Astrocyte (in vitro differentiated cells and primary cell): Measurements from ENCODE around the gene FSD1. TPM values are rescaled to one million over a fixed set of nuclear protein-coding genes. Genes with fewer than 3 reads are reported as not detected.

Experiments
- DNase-seq: peaks from one replicate; pipeline ENCODE4 v3.0.0-alpha.2; 2010; ENCODE audit warnings: low read depth
- FAIRE-seq: peaks from 2 replicates; lab custom pipeline; 2011; peaks lifted over from hg19 to GRCh38; lab: Jason Lieb, UNC
- H2AFZ ChIP-seq: 2 replicates; pipeline ENCODE4 v1.6.0; 2012; ENCODE audit warnings: low read depth, low read length, inconsistent platforms
- H3K27ac ChIP-seq: 2 replicates; pipeline ENCODE4 v1.5.1; 2011; ENCODE audit warnings: low read depth, low read length, inconsistent platforms
- H3K27me3 ChIP-seq: 2 replicates; pipeline ENCODE4 v1.6.0; 2011; ENCODE audit warnings: low read length, inconsistent platforms; ENCODE audit not compliant: insufficient read depth
- H3K36me3 ChIP-seq: 2 replicates; pipeline ENCODE4 v1.5.1; 2011; ENCODE audit warnings: low read length, inconsistent platforms; ENCODE audit not compliant: insufficient read depth
- H3K4me1 ChIP-seq: 2 replicates; pipeline ENCODE4 v1.5.1; 2011; ENCODE audit warnings: low read length, inconsistent platforms; ENCODE audit not compliant: insufficient read depth
- H3K4me2 ChIP-seq: 2 replicates; pipeline ENCODE4 v1.6.0; 2012; ENCODE audit warnings: low read length, inconsistent platforms
- H3K4me3 ChIP-seq: 2 replicates; pipeline ENCODE4 v1.5.1; 2011; ENCODE audit warnings: low read depth, mild to moderate bottlenecking, low read length, inconsistent platforms; ENCODE audit not compliant: insufficient read depth
- H3K79me2 ChIP-seq: 2 replicates; pipeline ENCODE4 v1.6.0; 2012; ENCODE audit warnings: mild to moderate bottlenecking, low read length, inconsistent platforms; ENCODE audit not compliant: insufficient read depth
- H3K9ac ChIP-seq: 2 replicates; pipeline ENCODE4 v1.6.0; 2012; ENCODE audit warnings: mild to moderate bottlenecking, low read length, inconsistent platforms
- H3K9me3 ChIP-seq: 2 replicates; pipeline ENCODE4 v1.5.1; 2012; ENCODE audit warnings: low read depth, mild to moderate bottlenecking, low read length, inconsistent platforms; ENCODE audit not compliant: insufficient read depth
- H4K20me1 ChIP-seq: 2 replicates; pipeline ENCODE4 v1.6.0; 2012; ENCODE audit warnings: low read length, inconsistent platforms; ENCODE audit not compliant: insufficient read depth
- H3K27ac Mint-ChIP-seq: one replicate; pipeline ENCODE4 v1.8.0; 2021; ENCODE audit warnings: mild to moderate bottlenecking, mixed read lengths; ENCODE audit not compliant: unreplicated experiment
- H3K27me3 Mint-ChIP-seq: one replicate; pipeline ENCODE4 v1.8.0; 2021; ENCODE audit warnings: low read depth, mixed read lengths; ENCODE audit not compliant: unreplicated experiment
- H3K36me3 Mint-ChIP-seq: one replicate; pipeline ENCODE4 v1.8.0; 2021; ENCODE audit warnings: low read depth, mixed read lengths; ENCODE audit not compliant: unreplicated experiment
- H3K4me1 Mint-ChIP-seq: one replicate; pipeline ENCODE4 v1.8.0; 2021; ENCODE audit warnings: low read depth, mixed read lengths; ENCODE audit not compliant: unreplicated experiment
- H3K4me3 Mint-ChIP-seq: one replicate; pipeline ENCODE4 v1.8.0; 2021; ENCODE audit warnings: mild to moderate bottlenecking, moderate library complexity, mixed read lengths; ENCODE audit not compliant: unreplicated experiment
- H3K9me3 Mint-ChIP-seq: one replicate; pipeline ENCODE4 v1.8.0; 2021; ENCODE audit warnings: mild to moderate bottlenecking, mixed read lengths; ENCODE audit not compliant: unreplicated experiment
- CTCF ChIP-seq: IDR thresholded peaks from 2 replicates; pipeline ENCODE4 v1.5.1; 2011; ENCODE audit warnings: low read depth, mild to moderate bottlenecking, inconsistent platforms, low read length, moderate library complexity; ENCODE audit not compliant: insufficient read depth
- EZH2 ChIP-seq: IDR thresholded peaks from 2 replicates; pipeline ENCODE4 v1.6.1; 2012; ENCODE audit warnings: mild to moderate bottlenecking, low read length, inconsistent platforms; ENCODE audit not compliant: insufficient read depth
- total RNA-seq: library from RNA; stranded (reverse); gene quantifications from 2 replicates; pipeline ENCODE4 v1.2.1, GENCODE V29; 2021

FSD1 gene
- total RNA-seq, 1 donor from 2014 or later: 15.1 TPM

- no peaks in the 10 kb centered on the region for H3K36me3 ChIP-seq
- DNase-seq (no peak), FAIRE-seq (no peak)
- no peak overlapping the region for H3K4me2 ChIP-seq
- H4K20me1 ChIP-seq: no peaks in the 10 kb centered on the region
- H3K27ac Mint-ChIP-seq: no peak overlapping the region
- peaks cover 17% of the 10 kb centered on the region for H3K36me3 Mint-ChIP-seq
- no peak overlapping the region for H3K27ac ChIP-seq
- H3K9me3 Mint-ChIP-seq: peaks cover 19% of the 10 kb centered on the region
- no peaks in the 10 kb centered on the region for H3K4me1 ChIP-seq
- no peak overlapping the region for H3K9ac ChIP-seq
- no peaks in the 10 kb centered on the region for H3K27me3 ChIP-seq
- H3K4me3 Mint-ChIP-seq: no peak overlapping the region
- H3K4me3 ChIP-seq: no peak overlapping the region
- peaks cover 2% of the 10 kb centered on the region for H3K27me3 Mint-ChIP-seq
- peaks cover 2% of the 10 kb centered on the region for H3K4me1 Mint-ChIP-seq
- no peaks in the 10 kb centered on the region for H3K9me3 ChIP-seq
- H2AFZ ChIP-seq: no peak overlapping the region
- TF ChIP-seq CTCF (no peak), EZH2 (no peak)
- no peaks in the 10 kb centered on the region for H3K79me2 ChIP-seq
Observed at GRCh38 chr19:4322942-4323665, 18.7 kb downstream of the FSD1 start.

- H3K27ac Mint-ChIP-seq: no peak overlapping the region
- no peaks in the 10 kb centered on the region for H3K27me3 ChIP-seq
- H3K27me3 Mint-ChIP-seq: peaks cover 2% of the 10 kb centered on the region
- no peak for DNase-seq
- no peaks in the 10 kb centered on the region for H3K79me2 ChIP-seq
- H3K4me1 Mint-ChIP-seq: peaks cover 2% of the 10 kb centered on the region
- no peaks in the 10 kb centered on the region for H4K20me1 ChIP-seq
- no peak overlapping the region for H2AFZ ChIP-seq
- H3K4me3 ChIP-seq: no peak overlapping the region
- no peak overlapping the region for H3K9ac ChIP-seq
- no peak overlapping the region for H3K4me3 Mint-ChIP-seq
- no peaks in the 10 kb centered on the region for H3K36me3 ChIP-seq
- peaks cover 2% of the 10 kb centered on the region for H3K4me1 ChIP-seq
- H3K9me3 ChIP-seq: no peaks in the 10 kb centered on the region
- H3K27ac ChIP-seq: no peak overlapping the region
- H3K36me3 Mint-ChIP-seq: peaks cover 14% of the 10 kb centered on the region
- H3K9me3 Mint-ChIP-seq: peaks cover 16% of the 10 kb centered on the region
- TF ChIP-seq EZH2 (no peak), CTCF (no peak)
- FAIRE-seq: no peak
- H3K4me2 ChIP-seq: no peak overlapping the region
Observed at GRCh38 chr19:4323692-4324091, 19.3 kb downstream of the FSD1 start.

- Histone ChIP-seq H3K27ac (no peak overlapping the region), H3K9me3 (no peaks in the 10 kb centered on the region), H3K4me1 (peaks cover 3% of the 10 kb centered on the region), H3K36me3 (no peaks in the 10 kb centered on the region), H3K27me3 (no peaks in the 10 kb centered on the region), H3K9ac (no peak overlapping the region), H3K79me2 (no peaks in the 10 kb centered on the region), H2AFZ (no peak overlapping the region), H4K20me1 (no peaks in the 10 kb centered on the region), H3K4me3 (no peak overlapping the region), H3K4me2 (no peak overlapping the region)
- FAIRE-seq (no peak), DNase-seq (no peak)
- Mint-ChIP-seq H3K4me1 (peaks cover 2% of the 10 kb centered on the region), H3K9me3 (peaks cover 13% of the 10 kb centered on the region), H3K4me3 (no peak overlapping the region), H3K27ac (no peak overlapping the region), H3K36me3 (peaks cover 13% of the 10 kb centered on the region), H3K27me3 (no peaks in the 10 kb centered on the region)
- TF ChIP-seq EZH2 (no peak), CTCF (no peak)
Observed at GRCh38 chr19:4324228-4324627, 19.8 kb downstream of the FSD1 start.
